ENCODE measurements around the gene AP2B1. TPM values are rescaled to one million over a fixed set of nuclear protein-coding genes. Genes with fewer than 3 reads are reported as not detected.

Gene AP2B1
- total RNA-seq, 1 experiment from 2014 or later, result 195 TPM

DNA sequence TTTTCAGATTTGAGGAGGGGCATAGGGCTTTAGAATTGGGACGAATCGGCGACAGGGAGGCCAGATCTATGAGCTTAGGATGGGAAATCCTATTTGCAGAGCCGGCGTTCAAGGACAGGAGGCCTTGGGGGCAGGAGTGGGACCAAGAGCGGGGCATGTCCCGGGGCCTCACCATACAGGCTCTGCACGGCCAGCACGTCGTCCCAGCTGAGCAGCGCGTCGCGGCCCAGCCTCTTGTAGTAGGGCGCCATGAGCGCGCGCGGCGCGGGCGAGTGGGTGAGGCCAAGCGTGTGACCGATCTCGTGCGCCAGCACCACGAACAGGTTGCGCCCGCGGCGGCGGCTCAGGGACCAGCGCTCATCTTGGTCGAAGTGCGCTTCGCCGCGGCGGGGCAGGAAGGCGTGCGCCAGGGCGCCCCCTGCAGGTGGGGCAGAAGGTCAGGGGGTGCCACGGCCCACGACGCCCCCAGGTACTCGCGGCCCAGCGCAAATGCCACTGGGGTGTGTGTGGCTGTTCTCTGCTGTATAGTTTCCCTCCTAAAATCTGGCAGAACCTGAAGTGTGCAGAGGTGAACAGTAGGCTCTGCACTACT lies 182.9 kb downstream of the AP2B1 start:
- no peak overlapping the region for H3K4me3 Mint-ChIP-seq
- H3K9me3 Mint-ChIP-seq, result 0 out of 2 replicates have a peak, but pooled peaks cover 3% of the 10 kb centered on the region
- H3K4me1 Mint-ChIP-seq, result peaks cover 40% of the 10 kb centered on the region
- DNase-seq (ENCODE audit: low spot score) (no peak), ATAC-seq (no peak)
- TF ChIP-seq, protein P1, sequence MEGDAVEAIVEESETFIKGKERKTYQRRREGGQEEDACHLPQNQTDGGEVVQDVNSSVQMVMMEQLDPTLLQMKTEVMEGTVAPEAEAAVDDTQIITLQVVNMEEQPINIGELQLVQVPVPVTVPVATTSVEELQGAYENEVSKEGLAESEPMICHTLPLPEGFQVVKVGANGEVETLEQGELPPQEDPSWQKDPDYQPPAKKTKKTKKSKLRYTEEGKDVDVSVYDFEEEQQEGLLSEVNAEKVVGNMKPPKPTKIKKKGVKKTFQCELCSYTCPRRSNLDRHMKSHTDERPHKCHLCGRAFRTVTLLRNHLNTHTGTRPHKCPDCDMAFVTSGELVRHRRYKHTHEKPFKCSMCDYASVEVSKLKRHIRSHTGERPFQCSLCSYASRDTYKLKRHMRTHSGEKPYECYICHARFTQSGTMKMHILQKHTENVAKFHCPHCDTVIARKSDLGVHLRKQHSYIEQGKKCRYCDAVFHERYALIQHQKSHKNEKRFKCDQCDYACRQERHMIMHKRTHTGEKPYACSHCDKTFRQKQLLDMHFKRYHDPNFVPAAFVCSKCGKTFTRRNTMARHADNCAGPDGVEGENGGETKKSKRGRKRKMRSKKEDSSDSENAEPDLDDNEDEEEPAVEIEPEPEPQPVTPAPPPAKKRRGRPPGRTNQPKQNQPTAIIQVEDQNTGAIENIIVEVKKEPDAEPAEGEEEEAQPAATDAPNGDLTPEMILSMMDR (IDR thresholded peaks at IDR 0.05), result peak; percentile 54
- TF ChIP-seq GTF2I (CRISPR knock-in tag; conservative IDR thresholded peaks at IDR 0.05), result no peak
- POLR2A ChIA-PET, result interaction anchor here (0.9 kb wide), 1 partner anchor 39 kb away, joined by 3 read pairs; the partner anchor contains the start of gene TAF15
- peaks cover 2% of the 10 kb centered on the region; the same call in 1 of the 2 replicates for H3K27me3 Mint-ChIP-seq (ENCODE audit: low read depth)
- no peak overlapping the region for H3K27ac Mint-ChIP-seq
- CTCF ChIA-PET, result interaction anchor here (0.7 to 2.4 kb wide), 6 partner anchors 10 to 39 kb away, joined by 3 to 10 read pairs (median 4); partner anchors contain the start of genes RASL10B and TAF15
- no peaks in the 10 kb centered on the region for H3K36me3 Mint-ChIP-seq

DNA sequence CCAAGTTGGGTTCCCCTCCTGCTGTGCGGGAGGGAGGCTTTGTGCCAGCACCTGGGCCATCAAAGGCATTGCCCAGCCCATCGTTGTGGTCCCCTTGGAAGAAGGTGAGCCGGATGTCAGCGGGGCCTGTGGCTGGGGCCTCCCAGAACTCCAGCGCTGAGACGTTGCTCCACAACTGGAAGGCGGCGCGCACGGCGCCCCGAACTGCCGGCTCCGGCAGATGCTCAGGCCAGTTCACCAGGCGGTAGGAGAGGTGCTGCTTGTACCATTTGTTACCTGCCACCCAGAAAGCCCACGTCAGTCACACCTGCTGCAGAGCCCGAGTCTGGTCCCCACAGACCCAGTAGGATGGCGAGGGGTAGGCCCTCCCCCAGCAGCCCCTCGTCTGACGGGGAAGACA lies 186.0 kb downstream of the AP2B1 start:
- Mint-ChIP-seq H3K27ac (no peak overlapping the region), H3K27me3 (ENCODE audit: low read depth) (no peaks in the 10 kb centered on the region), H3K4me3 (no peak overlapping the region), H3K9me3 (0 out of 2 replicates have a peak, but pooled peaks cover 3% of the 10 kb centered on the region), H3K4me1 (peaks cover 33% of the 10 kb centered on the region), H3K36me3 (no peaks in the 10 kb centered on the region)
- ATAC-seq, result no peak
- TF ChIP-seq FOXP1 (CRISPR knock-in tag; IDR thresholded peaks at IDR 0.05; ENCODE audit: borderline replicate concordance) (no peak), ZNF232 (CRISPR knock-in tag; IDR thresholded peaks at IDR 0.05) (no peak), RELA (CRISPR knock-in tag; IDR thresholded peaks at IDR 0.05; ENCODE audit: borderline replicate concordance) (no peak), TP53 (CRISPR knock-in tag; IDR thresholded peaks at IDR 0.05) (no peak), ZNF416 (CRISPR knock-in tag; IDR thresholded peaks at IDR 0.05) (no peak)
- TF ChIP-seq, protein P2, sequence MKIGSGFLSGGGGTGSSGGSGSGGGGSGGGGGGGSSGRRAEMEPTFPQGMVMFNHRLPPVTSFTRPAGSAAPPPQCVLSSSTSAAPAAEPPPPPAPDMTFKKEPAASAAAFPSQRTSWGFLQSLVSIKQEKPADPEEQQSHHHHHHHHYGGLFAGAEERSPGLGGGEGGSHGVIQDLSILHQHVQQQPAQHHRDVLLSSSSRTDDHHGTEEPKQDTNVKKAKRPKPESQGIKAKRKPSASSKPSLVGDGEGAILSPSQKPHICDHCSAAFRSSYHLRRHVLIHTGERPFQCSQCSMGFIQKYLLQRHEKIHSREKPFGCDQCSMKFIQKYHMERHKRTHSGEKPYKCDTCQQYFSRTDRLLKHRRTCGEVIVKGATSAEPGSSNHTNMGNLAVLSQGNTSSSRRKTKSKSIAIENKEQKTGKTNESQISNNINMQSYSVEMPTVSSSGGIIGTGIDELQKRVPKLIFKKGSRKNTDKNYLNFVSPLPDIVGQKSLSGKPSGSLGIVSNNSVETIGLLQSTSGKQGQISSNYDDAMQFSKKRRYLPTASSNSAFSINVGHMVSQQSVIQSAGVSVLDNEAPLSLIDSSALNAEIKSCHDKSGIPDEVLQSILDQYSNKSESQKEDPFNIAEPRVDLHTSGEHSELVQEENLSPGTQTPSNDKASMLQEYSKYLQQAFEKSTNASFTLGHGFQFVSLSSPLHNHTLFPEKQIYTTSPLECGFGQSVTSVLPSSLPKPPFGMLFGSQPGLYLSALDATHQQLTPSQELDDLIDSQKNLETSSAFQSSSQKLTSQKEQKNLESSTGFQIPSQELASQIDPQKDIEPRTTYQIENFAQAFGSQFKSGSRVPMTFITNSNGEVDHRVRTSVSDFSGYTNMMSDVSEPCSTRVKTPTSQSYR (CRISPR knock-in tag; IDR thresholded peaks at IDR 0.05), result no peak
- TF ChIP-seq, protein P3, sequence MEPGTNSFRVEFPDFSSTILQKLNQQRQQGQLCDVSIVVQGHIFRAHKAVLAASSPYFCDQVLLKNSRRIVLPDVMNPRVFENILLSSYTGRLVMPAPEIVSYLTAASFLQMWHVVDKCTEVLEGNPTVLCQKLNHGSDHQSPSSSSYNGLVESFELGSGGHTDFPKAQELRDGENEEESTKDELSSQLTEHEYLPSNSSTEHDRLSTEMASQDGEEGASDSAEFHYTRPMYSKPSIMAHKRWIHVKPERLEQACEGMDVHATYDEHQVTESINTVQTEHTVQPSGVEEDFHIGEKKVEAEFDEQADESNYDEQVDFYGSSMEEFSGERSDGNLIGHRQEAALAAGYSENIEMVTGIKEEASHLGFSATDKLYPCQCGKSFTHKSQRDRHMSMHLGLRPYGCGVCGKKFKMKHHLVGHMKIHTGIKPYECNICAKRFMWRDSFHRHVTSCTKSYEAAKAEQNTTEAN (CRISPR knock-in tag; IDR thresholded peaks at IDR 0.05), result no peak
- CTCF ChIA-PET, result interaction anchor here (4.0 to 4.3 kb wide), 2 partner anchors 8 to 36 kb away, joined by 17 to 60 read pairs; partner anchors contain the start of gene TAF15
- DNase-seq (ENCODE audit: low spot score), result no peak
- POLR2A ChIA-PET, result no interaction called here

DNA sequence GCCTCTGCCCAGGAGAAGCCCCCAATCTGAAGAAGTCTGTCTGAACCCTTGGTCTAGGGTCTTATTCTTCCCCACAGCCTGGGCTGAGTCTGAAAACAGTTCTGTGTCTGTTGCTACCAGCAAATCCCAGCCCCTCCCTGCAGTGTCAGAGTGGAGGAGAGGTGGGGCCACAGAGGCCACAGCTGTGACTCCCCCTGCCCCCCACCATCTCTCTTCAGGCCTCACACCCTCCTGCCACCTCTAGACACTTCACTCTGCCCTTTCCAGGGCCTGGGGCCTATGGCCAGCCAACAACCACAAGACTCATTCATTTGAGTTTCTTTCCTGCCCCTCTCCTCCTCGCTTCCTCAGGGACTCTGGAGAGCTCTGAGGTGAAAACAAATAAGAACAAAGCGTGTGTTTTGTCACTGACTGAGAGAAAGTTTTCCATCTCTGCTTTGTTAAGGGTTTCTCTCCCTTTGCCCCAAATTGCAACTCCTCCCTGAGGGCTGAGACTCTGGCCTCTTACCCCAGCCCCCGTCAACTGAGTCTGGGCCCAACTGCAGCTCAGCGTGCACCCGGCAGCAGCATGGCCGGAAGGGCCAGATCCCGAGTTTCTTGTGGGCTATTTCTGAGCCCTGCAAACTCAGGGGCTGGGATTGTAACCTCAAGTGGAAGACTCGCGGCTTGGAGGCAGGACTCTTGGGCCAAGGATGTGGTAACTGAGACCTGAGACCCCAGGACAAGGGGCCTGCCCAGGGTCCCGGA lies 186.7 kb downstream of the AP2B1 start:
- DNase-seq (ENCODE audit: low spot score) (no peak), ATAC-seq (peak; percentile 25)
- H3K27ac Mint-ChIP-seq, result no peak overlapping the region
- peaks cover 33% of the 10 kb centered on the region for H3K4me1 Mint-ChIP-seq
- ChIA-PET POLR2A (interaction anchor here (1.1 kb wide), 1 partner anchor 9 kb away, joined by 3 read pairs; no protein-coding TSS in a partner anchor), CTCF (interaction anchor here (1.2 to 4.3 kb wide), 4 partner anchors 9 to 75 kb away, joined by 3 to 60 read pairs (median 12); partner anchors contain the start of gene TAF15)
- H3K27me3 Mint-ChIP-seq (ENCODE audit: low read depth), result no peaks in the 10 kb centered on the region
- H3K4me3 Mint-ChIP-seq, result no peak overlapping the region
- H3K9me3 Mint-ChIP-seq, result 0 out of 2 replicates have a peak, but pooled peaks cover 3% of the 10 kb centered on the region
- H3K36me3 Mint-ChIP-seq, result no peaks in the 10 kb centered on the region
- TF ChIP-seq, protein P4, sequence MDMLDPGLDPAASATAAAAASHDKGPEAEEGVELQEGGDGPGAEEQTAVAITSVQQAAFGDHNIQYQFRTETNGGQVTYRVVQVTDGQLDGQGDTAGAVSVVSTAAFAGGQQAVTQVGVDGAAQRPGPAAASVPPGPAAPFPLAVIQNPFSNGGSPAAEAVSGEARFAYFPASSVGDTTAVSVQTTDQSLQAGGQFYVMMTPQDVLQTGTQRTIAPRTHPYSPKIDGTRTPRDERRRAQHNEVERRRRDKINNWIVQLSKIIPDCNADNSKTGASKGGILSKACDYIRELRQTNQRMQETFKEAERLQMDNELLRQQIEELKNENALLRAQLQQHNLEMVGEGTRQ (CRISPR knock-in tag; IDR thresholded peaks at IDR 0.05), result no peak
